GM18873 (cell line): ENCODE measurements around the gene AZIN2.
"Not testable (repeated sequence)": the region's sequence is repeated elsewhere in the genome, so short reads cannot be mapped to it uniquely, and the experiment has no call there.

Source experiments
- ATAC-seq: cut with Tn5 transposase; IDR thresholded peaks from one replicate; pipeline ENCODE4 v1.9.1; 2021; ENCODE audit warnings: mild to moderate bottlenecking, moderate library complexity, moderate number of reproducible peaks; ENCODE audit not compliant: unreplicated experiment, low FRiP score

The AZIN2 gene

DNA sequence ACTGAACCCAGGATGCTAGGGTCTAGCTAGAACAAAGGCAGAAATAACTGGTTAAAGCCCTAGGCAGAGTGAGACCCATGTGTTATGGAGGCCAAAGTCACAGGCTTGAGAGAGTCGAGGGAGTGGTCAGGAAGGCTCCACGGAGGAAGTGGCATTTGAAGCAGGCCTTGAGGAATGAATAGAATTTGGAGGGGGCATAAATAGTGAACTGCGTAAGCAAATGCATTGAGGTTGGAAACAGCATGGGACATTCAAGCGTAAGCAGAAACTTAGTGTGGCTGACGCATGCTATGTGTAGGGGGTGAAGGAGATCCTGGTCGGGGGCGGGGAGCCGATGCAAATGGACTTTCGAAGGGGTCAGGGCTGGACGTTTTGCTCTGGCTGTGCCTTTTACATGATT lies 11.5 kb downstream of the AZIN2 start:
- ATAC-seq: no peak

DNA sequence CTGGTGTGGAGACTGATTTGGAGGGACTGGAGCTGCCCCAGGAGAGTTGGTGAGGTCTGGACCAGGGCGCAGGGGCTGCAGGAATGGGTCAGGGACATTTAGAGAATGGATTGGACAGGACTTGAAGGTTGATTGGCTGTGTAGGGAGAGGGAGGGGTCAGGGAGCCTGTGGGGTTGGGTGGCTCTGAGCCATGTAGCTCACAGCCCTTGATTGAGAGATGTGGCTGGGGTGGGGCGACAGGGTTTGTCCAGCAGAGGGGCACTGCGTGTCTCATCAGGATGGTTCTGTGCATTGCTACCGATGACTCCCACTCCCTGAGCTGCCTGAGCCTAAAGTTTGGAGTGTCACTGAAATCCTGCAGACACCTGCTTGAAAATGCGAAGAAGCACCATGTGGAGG lies 12.1 kb downstream of the AZIN2 start:
- ATAC-seq: no peak

DNA sequence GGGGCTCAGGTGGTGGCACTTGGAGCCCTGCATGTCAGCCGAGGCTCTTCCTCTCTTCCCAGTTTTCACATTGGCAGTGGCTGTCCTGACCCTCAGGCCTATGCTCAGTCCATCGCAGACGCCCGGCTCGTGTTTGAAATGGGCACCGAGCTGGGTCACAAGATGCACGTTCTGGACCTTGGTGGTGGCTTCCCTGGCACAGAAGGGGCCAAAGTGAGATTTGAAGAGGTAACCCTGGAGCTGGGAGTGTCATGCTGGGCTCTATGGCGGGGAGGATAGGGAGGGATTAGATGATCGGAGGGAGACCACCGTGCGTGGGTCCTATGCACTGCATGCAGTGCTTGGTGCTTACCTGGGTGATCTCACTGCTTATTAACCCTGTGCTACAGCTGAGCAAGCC lies 13.5 kb downstream of the AZIN2 start:
- no peak for ATAC-seq

DNA sequence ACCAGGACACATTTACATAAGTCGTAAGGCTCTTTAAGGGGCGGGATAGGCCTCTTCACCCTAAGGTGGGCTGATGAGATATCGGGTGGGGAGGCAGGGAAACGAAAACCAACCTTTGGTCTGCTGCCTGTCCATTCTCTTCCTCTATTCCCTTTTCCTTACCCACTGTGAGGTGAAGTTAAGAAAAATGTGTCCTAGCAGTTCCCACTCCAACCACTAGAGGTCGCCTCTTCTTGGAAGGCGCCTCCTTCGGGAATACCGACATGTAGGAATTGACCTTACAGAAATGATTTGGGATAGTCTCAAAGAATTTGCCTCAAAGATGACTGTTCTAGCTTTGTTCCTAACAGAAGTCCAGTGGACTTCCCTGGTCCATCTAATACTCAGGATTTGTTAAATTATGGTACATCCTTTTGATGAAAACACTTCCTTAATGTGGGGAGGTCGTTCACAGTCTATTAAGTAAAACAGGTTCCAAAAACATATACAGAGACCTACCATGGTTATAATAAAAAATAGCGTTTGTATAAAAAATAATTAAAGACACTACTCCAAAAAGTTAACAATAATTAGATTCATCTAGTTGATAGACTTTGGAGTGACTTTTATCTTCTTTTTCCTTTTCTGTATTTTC lies 14.1 kb downstream of the AZIN2 start:
- no peak for ATAC-seq

DNA sequence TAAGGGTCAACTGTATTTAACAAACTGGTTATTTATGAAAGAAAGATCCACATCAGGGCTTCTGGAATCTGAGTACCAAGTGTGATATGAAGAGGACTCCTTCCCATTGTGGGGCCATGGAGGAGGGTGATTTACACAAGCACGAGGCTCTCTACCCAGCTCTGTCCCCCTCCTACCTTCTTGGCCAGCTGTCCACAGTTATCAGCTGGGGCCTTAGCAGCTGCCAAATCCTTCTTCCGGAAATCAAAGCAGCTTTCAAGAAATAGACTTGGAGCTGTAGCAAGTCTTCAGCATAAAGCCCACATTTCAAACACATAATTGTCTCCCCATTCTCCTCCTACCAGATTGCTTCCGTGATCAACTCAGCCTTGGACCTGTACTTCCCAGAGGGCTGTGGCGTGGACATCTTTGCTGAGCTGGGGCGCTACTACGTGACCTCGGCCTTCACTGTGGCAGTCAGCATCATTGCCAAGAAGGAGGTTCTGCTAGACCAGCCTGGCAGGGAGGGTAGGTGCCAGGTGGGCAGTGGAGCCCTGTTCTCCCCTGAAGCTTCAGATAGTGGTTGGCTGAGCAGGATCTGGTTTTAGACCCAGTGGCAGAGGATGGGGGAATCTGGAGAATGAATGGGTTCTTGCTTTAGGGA lies 15.5 kb downstream of the AZIN2 start:
- no peak for ATAC-seq

DNA sequence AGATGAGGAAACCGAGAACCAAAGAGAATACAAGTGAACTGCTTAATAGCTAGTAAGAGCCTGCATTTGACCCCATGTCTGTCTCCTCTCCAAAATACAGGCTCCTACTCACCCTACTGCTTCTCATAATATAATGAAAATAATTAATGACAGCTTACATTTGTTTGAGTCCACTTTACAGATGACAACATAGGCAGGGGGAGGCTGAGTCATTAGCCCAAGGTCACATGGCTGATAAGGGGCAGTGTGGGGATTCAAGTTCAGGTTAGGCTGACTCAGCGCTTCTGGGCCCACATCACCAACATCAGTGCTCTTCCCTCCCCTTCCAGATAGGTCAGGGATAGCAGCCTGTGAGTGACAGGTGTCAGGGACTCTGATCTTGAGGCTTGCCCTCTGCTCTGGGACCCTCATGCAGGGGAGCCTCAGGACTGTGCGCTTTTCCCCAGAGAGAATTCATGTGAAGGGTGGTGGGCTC lies 16.2 kb downstream of the AZIN2 start:
- ATAC-seq: no peak

DNA sequence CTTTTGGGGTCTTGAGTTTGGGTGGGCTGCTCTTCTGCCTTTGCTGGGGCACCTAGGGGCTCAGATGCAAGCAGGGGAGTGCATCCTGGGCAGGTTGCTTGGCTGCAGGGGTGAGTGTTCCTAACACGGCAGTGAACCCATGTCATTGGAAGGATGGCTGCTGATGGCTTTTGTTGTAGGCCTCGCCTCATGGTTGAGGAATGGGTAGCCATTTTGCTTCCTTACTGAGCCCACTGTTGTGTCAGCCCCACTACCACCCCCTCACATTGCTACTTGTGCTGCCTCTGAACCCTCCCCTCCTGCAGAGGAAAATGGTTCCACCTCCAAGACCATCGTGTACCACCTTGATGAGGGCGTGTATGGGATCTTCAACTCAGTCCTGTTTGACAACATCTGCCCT lies 16.8 kb downstream of the AZIN2 start:
- no peak for ATAC-seq

DNA sequence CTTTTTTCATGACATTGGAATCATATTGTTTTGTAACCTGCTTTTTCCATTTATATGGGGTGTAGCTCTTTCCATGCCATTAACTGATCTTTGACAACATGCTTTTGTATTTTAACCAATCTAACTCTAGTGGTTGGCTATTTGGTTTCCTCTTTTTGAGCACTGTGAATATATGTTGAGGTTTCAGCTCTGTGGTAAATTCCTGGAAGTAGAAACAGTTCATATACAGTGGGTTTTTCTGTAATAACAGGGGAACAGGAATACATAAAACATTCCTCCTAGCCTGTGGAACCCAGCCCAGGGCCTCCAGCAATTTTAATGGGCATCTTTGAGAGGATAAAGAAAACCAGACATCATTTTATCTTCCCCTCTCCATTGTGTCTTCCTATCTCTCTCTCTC lies 17.4 kb downstream of the AZIN2 start:
- ATAC-seq: no peak

DNA sequence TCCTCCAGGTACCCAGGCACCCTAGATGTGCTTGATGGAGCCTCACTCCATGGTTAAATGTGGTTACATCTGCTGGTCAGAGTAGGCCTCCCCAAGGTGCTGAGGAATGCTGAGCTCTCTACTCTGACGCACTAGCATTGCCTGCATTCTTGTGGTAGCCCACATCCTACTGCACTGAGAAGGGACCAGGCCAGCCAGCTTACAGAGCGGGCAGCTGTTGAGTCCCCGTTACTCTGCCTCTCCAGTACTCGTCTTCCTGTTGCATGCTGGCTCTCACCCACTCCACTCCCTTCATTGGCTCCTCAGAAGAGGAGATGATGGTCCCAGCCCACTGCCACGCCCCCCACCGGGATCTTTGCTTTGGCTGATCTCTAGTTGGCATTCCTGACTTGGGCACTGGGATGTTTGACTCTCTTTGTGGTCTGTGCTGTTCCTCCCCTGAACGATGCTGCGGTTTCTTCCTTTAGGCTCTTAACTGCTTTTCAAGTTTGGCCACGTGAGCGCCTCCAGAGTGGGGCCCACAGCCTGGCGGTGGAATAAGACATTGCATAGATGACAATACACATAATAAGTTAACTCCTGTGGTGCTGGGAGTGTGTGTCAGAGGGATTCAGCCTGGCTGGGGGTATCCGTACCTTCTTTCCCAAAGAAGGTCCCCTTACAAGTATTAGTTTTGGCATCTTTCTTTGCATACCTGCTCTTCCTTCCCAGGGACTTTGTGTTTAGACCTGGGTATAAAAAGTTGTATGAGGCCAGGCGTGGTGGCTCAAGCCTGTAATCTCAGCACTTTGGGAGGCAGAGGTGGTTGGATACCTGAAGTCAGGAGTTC lies 18.6 kb downstream of the AZIN2 start:
- no peak for ATAC-seq

DNA sequence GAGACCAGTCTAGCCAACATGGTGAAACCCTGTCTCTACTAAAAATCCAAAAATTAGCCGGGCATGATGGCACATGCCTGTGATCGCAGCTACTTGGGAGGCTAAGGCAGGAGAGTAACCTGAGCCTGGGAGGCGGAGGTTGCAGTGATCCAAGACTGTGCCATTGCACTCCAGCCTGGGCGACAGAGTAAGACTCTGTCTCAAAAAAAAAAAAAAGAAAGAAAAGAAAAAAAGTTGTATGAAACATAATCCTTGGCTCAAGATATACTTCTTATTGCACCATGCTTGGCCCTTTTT lies 19.1 kb downstream of the AZIN2 start:
- not testable (repeated sequence) for ATAC-seq

DNA sequence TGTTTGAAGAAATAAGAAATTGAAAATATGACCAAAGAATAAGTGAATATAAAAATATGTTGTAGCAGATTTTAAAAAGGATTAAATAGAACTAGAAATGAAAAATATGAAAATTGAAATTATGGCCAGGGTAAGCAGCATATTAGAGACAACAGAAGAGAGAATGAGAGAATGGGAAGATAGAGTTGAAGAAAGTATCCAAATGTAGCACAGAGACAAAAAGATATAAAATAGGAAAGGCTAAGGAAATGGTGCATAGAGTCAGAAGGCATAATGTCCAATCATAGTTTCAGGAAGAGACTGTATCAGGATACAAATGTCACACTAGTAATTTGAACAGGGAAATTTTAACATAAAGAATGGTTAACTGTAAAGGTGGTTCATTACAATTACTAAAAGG lies 29.5 kb downstream of the AZIN2 start:
- no peak for ATAC-seq

DNA sequence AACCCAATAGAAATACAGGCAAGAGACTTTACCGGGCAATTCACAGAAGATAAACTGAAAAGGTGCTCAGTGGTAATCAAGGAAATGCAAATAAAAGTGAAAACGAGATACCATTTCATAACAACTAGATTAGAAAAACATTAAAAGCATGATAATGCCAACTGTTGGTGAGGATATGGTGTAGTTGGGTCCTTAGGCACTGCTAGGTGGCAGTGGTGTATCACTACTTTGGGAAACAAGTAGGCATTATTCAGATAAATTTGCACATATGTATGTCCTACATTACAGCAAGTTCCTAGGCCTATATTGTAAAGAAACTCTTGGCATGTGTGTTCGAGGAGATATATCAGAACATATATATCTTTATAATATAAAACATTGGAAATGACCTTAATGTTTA lies 31.0 kb downstream of the AZIN2 start:
- ATAC-seq: no peak

DNA sequence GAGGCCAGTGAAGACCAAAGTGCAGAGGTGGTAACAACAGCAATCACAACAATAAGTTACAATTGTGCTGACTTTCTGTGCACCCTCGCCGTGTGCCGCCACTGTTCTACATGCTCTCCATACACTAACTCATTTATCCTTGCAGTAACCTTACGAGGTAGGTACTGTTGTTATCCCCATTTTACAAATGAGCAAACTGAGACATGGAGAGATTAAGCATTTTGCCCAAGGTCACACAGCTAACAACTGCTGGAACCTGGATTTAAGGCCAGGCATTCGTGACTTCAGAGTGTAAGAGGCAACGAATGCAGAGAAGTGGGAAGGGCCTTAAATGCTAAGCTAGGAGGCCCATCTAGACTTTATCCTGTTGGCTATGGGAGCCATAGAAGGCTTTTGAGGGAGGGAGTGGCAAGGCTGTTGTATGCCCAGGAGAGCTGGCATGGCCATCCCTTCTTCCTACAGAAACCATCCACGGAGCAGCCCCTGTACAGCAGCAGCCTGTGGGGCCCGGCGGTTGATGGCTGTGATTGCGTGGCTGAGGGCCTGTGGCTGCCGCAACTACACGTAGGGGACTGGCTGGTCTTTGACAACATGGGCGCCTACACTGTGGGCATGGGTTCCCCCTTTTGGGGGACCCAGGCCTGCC lies 36.6 kb downstream of the AZIN2 start:
- no peak for ATAC-seq

DNA sequence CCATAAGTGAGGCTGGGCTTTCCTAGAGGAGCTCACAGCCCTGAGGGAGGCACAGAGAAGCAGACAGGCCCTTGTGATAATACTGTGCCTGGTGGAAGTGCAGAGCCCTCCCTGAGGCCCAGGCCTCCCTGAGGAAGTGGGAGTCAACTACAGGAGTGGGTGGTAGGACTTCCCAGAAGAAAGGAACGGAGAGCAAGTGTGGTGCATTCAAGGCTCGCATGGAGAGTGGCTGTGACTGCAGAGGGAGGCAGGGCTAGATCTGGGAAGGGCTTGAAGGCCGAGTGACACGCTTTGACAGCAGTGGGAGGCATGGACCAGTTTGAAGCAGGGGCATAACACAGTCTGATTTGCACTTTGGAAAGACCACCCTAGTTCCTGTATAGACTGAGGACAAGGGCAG lies 37.3 kb downstream of the AZIN2 start:
- no peak for ATAC-seq

DNA sequence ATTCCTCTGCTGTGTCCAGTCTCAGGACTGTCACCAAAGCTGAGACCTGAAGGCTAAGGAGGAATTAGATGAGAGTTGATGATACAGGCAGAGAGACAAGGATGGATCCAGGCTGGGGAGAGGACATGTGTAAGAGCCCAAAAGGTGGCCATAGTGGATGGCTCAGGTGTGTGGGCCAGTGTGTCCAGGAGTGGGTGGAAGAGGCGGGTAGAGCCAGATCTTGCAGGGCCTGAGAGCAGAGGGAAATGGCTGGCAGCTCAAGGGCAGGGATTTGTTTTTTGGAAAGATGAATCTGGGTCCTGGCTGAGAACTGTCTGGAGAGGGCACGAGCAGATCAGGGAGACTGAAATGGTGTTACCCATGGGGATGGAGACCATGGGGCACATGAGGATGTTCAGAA lies 38.1 kb downstream of the AZIN2 start:
- no peak for ATAC-seq

DNA sequence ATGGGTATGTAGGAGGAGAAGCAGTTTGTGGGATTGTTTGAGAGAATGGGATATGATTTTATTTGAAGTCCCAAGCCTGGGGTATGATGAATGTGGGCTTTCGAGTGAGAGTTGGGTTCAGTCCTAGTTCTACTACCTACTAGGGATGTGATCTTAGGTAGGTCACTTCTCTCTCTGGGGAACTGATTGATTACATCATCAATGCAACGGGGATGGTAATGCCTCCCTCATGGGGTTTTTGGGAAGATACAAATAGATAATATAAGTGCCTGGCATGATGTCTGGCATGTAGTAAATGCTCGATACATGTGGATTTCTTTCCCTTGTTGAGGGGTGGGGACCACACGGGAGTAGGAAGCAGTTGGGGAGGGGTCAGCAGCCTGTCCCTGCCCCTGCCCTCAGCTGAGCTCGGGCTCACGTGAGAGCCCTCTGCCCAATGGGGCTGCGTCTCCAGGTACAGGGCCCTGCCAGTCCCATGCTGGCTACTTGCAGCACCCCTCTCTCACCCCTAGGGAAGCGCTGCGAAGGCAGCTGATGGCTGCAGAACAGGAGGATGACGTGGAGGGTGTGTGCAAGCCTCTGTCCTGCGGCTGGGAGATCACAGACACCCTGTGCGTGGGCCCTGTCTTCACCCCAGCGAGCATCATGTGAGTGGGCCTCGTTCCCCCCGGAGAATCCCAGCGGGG lies 38.7 kb downstream of the AZIN2 start:
- ATAC-seq: no peak

DNA sequence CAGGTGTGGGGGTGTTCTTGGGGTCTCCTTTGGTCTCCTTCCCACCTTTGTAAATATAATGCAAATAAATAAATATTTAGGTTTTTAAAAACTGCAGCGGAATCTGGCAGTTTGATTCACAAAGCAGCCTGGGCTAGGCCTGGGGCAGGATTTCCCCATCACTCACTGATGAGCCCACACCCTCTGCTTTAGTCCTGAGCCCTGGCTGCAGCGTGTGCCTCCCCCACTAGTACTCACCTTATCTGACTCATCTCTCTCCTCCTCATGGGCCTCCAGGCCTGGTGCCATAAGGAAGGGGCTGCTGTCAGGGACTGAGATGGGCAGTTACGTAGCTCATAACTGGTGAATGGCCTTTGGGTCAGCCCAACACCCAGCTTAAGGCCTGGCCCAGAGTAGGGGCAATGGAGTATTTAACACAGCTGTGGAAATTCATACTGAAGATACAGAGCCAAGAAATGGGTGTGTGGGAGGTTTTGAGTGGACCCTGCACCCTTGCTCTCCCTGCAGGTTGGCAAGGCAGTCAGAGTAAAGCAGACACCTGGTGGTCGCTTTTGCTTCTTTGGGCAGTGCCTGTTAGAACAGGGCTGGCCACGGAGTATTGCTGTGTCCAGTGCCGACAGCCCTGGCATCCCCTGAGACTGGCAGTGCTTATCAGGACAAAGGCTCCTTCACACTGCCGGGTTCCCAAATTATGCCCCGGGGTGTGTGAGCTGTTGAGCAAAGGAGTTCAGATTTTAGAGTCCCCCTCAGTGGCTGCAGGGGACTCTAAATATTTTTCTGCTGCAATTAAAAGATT lies 39.7 kb downstream of the AZIN2 start:
- ATAC-seq: no peak

DNA sequence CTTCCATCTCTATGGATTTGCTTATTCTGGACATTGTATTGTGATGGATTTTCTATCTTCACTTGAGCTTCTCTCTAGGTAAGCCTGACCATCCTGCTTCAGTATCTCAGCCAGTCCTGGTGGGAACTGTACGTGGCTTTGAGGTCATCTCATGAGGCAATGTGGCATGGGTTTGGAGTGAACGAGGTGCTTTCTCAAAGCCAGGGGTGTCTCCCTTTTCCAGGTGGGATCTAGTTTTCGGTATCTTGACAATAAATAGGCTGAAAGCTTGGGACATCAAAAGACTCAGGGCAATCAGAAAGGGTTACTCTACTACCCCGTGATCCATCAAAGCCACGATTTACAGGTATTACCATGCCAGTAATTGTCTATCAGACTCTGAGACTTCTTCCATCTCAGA lies 40.8 kb downstream of the AZIN2 start:
- ATAC-seq: no peak

DNA sequence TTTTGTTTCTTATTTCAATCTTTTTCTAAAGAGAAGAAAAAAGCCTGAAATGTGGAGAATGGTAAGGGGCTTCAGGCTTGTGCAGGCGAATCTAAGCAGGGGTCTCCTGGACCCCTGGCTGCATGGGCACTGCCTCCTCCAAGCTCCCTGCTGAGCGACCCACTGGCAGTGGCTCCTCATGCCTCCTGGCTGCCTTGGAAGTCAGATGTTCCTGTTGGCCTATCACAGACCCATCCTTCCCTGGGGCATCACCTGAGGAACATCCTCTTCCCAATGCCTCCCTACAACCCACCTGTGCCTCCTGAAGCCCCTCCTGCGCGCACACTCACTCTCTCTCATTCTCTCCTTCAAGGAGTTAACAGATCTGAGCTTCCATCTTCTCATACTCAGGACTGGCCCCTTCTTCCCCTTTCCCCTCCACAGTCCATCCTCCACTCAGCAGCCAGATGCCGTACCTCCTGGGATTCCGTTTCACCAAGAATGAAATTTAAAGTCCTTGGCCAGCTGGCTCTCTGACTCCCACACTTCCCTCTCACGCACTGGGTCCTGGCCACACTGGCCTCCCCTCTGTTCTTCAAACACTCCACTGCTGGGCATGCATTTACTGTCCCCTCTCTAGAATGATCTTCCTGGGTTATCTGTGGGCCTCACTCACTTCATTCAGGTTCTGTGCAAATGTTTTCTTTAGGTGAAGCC lies 41.7 kb downstream of the AZIN2 start:
- no peak for ATAC-seq
